ENCODE measurements around the gene TBL1XR1. TPM values are rescaled to one million over a fixed set of nuclear protein-coding genes. Genes with fewer than 3 reads are reported as not detected.

Gene TBL1XR1
- total and polyA plus RNA-seq, 2 of the 4 experiments (the other 2 are of a cell fraction), result 25.2 to 170 TPM

- DNase-seq, result no peak
- no peaks in the 10 kb centered on the region for H3K9me3 ChIP-seq (ENCODE audit: control insufficient read depth, insufficient read depth, low read length)
- H3K4me1 ChIP-seq (ENCODE audit: control insufficient read depth, insufficient read depth, low read length), result peaks cover 2% of the 10 kb centered on the region; the same call in 1 of the 2 replicates
- peaks cover 3% of the 10 kb centered on the region for H3K36me3 ChIP-seq (ENCODE audit: control insufficient read depth, insufficient read depth, low read length)
- no peak overlapping the region for H4K5ac ChIP-seq (ENCODE audit: low read depth, low read length)
- H3K9ac ChIP-seq (ENCODE audit: low read depth, low read length), result no peak overlapping the region
- no CpG with 5 or more reads among the region's 1 CpG for WGBS, 2 experiments (ENCODE audit: extremely low coverage in 2 of 2, insufficient read length in 1 of 2)
- ChIA-PET POLR2A (ENCODE audit: unreplicated experiment) (no interaction called here), CTCF (no interaction called here)
- H2BK120ac ChIP-seq (ENCODE audit: low read depth, low read length), result no peak overlapping the region
- dilution Hi-C loops (cut with HindIII; ENCODE audit: low sequenced_read_pairs, unreplicated experiment) (no loop called here), intact Hi-C loops (cut with micrococcal nuclease) (loop anchor here (10.0 kb wide), 1 partner anchor 769 kb away; no protein-coding TSS in a partner anchor), in situ Hi-C loops (cut with MboI; ENCODE audit: low sequenced_read_pairs) (loop anchor here (10.0 to 25.0 kb wide), 3 partner anchors 299 to 1329 kb away; no protein-coding TSS in a partner anchor)
- H2AK5ac ChIP-seq (ENCODE audit: low read depth, low read length), result no peak overlapping the region
- no peak overlapping the region for H3K4me2 ChIP-seq (ENCODE audit: low read depth, low read length)
- H3K79me1 ChIP-seq (ENCODE audit: low read depth in 1 of 2, low read length in 2 of 2), result peaks cover 30 to 53% of the 10 kb centered on the region in 2 experiments; a peak in 3 of 4 replicates
- H4K91ac ChIP-seq (ENCODE audit: insufficient read depth, low read depth, low read length), result no peak overlapping the region
- no peak overlapping the region for H2BK20ac ChIP-seq (ENCODE audit: low read depth, low read length)
- H3K27ac ChIP-seq (ENCODE audit: insufficient read depth, low read length), result no peak overlapping the region
- no peaks in the 10 kb centered on the region; the same call in 1 of the 2 replicates for H3K9me1 ChIP-seq (ENCODE audit: insufficient read depth, low read length)
- no peak overlapping the region for H2AK9ac ChIP-seq (replicated peaks; ENCODE audit: low read depth, low read length, poor library complexity)
- ATAC-seq (ENCODE audit: low read depth), result no peak
- H3K4me3 ChIP-seq (ENCODE audit: insufficient read depth, low read depth, low read length), result no peak overlapping the region
- H3K23ac ChIP-seq (ENCODE audit: low read depth, low read length), result no peak overlapping the region
- H2BK15ac ChIP-seq (ENCODE audit: low read depth, low read length), result no peak overlapping the region
- H3K18ac ChIP-seq (ENCODE audit: low read depth, low read length), result no peak overlapping the region
- no peak overlapping the region for H3K14ac ChIP-seq (replicated peaks; ENCODE audit: low read depth, low read length)
- no peak overlapping the region for H3K4ac ChIP-seq (ENCODE audit: low read depth, low read length)
- H3K56ac ChIP-seq (ENCODE audit: extremely low read depth, insufficient read depth, low read length), result no peak overlapping the region
- no peak overlapping the region for H2AFZ ChIP-seq (replicated peaks; ENCODE audit: low read length, poor library complexity)
- no peaks in the 10 kb centered on the region for H3K27me3 ChIP-seq (ENCODE audit: control insufficient read depth, insufficient read depth, low read length)
- H2BK5ac ChIP-seq (ENCODE audit: low read depth, low read length, poor library complexity, severe bottlenecking), result no peak overlapping the region
- BruUV-seq (replicated peaks), result no TSS peak
- H4K8ac ChIP-seq (ENCODE audit: low read depth in 2 of 2, low read length in 2 of 2), result no peak overlapping the region
- H4K20me1 ChIP-seq (ENCODE audit: insufficient read depth, low read length), result no peaks in the 10 kb centered on the region; the same call in 1 of the 2 replicates
- no peak for TF ChIP-seq MAZ (IDR thresholded peaks at IDR 0.05; ENCODE audit: borderline replicate concordance, low read depth, low read length)
- TF ChIP-seq POLR2A (IDR thresholded peaks at IDR 0.05; ENCODE audit: low read depth, low read length), result no peak
- no peak for TF ChIP-seq MXI1 (IDR thresholded peaks at IDR 0.05; ENCODE audit: borderline replicate concordance, low read depth, low read length)
- TF ChIP-seq CHD1 (IDR thresholded peaks at IDR 0.05; ENCODE audit: low read depth, low read length), result no peak
- TF ChIP-seq RCOR1 (IDR thresholded peaks at IDR 0.05; ENCODE audit: insufficient replicate concordance, low read length), result no peak
- no peak for TF ChIP-seq SMC3 (IDR thresholded peaks at IDR 0.05; ENCODE audit: low read depth, low read length)
- no peak for TF ChIP-seq ELK1 (IDR thresholded peaks at IDR 0.05; ENCODE audit: borderline replicate concordance, low read depth, low read length)
- no peak for TF ChIP-seq NFE2L2 (IDR thresholded peaks at IDR 0.05; ENCODE audit: low read depth, low read length)
- TF ChIP-seq CEBPB (IDR thresholded peaks at IDR 0.05; ENCODE audit: low read depth, low read length), result no peak
- no peak for TF ChIP-seq BHLHE40 (IDR thresholded peaks at IDR 0.05; ENCODE audit: low read depth, low read length)
- TF ChIP-seq RAD21 (IDR thresholded peaks at IDR 0.05; ENCODE audit: low read length), result no peak
- no peak for TF ChIP-seq USF2 (IDR thresholded peaks at IDR 0.05; ENCODE audit: low read depth, low read length)
- TF ChIP-seq MAFK (IDR thresholded peaks at IDR 0.05; ENCODE audit: low read depth, low read length), result no peak
- TF ChIP-seq RFX5 (IDR thresholded peaks at IDR 0.05; ENCODE audit: low read depth, low read length), result no peak
- TF ChIP-seq FOS (IDR thresholded peaks at IDR 0.05; ENCODE audit: low read depth, low read length), result no peak
These were observed 141.4 kb downstream of the TBL1XR1 start for GRCh38 chr3:177055605-177056571.

Measured in IMR-90 (cell line).